GM12892 (cell line): ENCODE results near the gene CYP17A1.

Experiments
- POLR2A ChIP-seq: IDR thresholded peaks from 2 replicates; pipeline ENCODE4 v1.6.1; 2011; ENCODE audit warnings: low read depth, low read length, control low read depth
- POLR2AphosphoS5 ChIP-seq: IDR thresholded peaks from 2 replicates; pipeline ENCODE4 v1.6.1; 2011; ENCODE audit warnings: low read depth, low read length, control low read depth
- TAF1 ChIP-seq: IDR thresholded peaks from 2 replicates; pipeline ENCODE4 v1.6.1; 2011; ENCODE audit warnings: low read depth, mild to moderate bottlenecking, control low read depth, low read length, borderline replicate concordance

DNA sequence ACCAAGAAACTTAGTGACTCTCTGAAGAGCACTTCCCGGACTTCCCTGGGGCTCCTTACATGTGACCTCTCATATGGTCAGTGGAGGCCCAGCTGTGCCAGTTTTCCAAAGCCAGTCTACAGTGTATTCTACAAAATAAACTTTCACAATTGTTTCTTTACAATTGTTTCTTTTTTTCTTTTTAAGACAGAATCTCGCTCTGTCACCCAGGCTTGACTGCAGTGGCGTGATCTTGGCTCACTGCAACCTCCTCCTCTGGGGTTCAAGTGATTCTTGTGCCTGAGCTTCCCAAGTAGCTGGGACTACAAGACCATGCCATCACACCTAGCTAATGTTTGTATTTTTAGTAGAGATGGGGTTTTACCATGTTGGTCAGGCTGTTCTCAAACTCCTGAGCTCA, 25.9 kb downstream of the CYP17A1 start:
- TF ChIP-seq TAF1 (no peak), POLR2A (no peak), POLR2AphosphoS5 (no peak)
